Measurements from ENCODE around the gene NAIF1.

DNA sequence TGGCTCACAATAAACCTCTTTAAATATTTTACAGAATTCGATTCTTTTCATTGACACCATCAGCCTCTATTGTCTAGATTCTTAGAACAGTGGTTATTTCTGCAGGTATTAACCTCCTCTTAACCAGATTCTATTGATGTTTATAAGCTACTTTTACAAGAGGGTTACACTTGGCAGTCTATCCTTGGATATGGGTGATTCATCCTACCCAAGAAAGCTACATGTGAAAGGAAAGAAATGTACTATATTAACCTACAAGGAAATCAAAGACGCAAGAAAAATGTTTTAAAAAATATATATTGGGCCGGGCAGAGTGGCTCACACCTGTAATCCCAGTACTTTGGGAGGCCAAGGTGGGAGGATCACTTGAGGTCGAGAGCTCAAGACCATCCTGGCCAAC is 17.6 kb upstream of the NAIF1 start:
- TF ChIP-seq, protein P1, sequence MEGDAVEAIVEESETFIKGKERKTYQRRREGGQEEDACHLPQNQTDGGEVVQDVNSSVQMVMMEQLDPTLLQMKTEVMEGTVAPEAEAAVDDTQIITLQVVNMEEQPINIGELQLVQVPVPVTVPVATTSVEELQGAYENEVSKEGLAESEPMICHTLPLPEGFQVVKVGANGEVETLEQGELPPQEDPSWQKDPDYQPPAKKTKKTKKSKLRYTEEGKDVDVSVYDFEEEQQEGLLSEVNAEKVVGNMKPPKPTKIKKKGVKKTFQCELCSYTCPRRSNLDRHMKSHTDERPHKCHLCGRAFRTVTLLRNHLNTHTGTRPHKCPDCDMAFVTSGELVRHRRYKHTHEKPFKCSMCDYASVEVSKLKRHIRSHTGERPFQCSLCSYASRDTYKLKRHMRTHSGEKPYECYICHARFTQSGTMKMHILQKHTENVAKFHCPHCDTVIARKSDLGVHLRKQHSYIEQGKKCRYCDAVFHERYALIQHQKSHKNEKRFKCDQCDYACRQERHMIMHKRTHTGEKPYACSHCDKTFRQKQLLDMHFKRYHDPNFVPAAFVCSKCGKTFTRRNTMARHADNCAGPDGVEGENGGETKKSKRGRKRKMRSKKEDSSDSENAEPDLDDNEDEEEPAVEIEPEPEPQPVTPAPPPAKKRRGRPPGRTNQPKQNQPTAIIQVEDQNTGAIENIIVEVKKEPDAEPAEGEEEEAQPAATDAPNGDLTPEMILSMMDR (IDR thresholded peaks at IDR 0.05): no peak
- TF ChIP-seq EZH2phosphoT487 (IDR thresholded peaks at IDR 0.05) (no peak), EZH2 (IDR thresholded peaks at IDR 0.05) (no peak)
